Activated T-helper 17 cell treated with anti-CD3 and anti-CD28 coated beads, Interleukin-2, amount 50 U/mL, for 72 hours (primary cell): ENCODE data around the gene NCOA3. TPM values are rescaled to one million over a fixed set of nuclear protein-coding genes. Genes with fewer than 3 reads are reported as not detected.
A peak's percentile ranks its signal among the peaks of the same experiment; 100 is the strongest.
"Not testable (repeated sequence)": the region's sequence is repeated elsewhere in the genome, so short reads cannot be mapped to it uniquely, and the experiment has no call there.

Experiments used
- ATAC-seq: fragments of 150-1000 bp; cut with Tn5 transposase; replicated peaks from 2 replicates; pipeline ENCODE4 v1.10.0; 2021; ENCODE audit warnings: mild to moderate bottlenecking, moderate library complexity
- H3K27ac Mint-ChIP-seq: one replicate; pipeline ENCODE4 v1.8.0; 2022; ENCODE audit warnings: mixed read lengths
- H3K27me3 Mint-ChIP-seq: one replicate; pipeline ENCODE4 v1.8.0; 2022; ENCODE audit warnings: mixed read lengths
- H3K36me3 Mint-ChIP-seq: one replicate; pipeline ENCODE4 v1.8.0; 2022; ENCODE audit warnings: low read depth, mild to moderate bottlenecking, mixed read lengths
- H3K4me1 Mint-ChIP-seq: one replicate; pipeline ENCODE4 v1.8.0; 2022; ENCODE audit warnings: mixed read lengths
- H3K4me3 Mint-ChIP-seq: one replicate; pipeline ENCODE4 v1.8.0; 2022; ENCODE audit warnings: mild to moderate bottlenecking, mixed read lengths
- H3K9me3 Mint-ChIP-seq: one replicate; pipeline ENCODE4 v1.8.0; 2022; ENCODE audit warnings: mixed read lengths
- total RNA-seq, 2 donors: library from RNA; stranded (reverse); gene quantifications; one replicate each; pipeline ENCODE4 v1.2.3, GENCODE V29; 2022

NCOA3 gene
- total RNA-seq, 2 donors from 2014 or later = 55.4 to 64.2 TPM

- Mint-ChIP-seq H3K36me3 (peaks cover 8% of the 10 kb centered on the region), H3K9me3 (no peaks in the 10 kb centered on the region), H3K27ac (no peak overlapping the region), H3K27me3 (no peaks in the 10 kb centered on the region), H3K4me3 (no peak overlapping the region), H3K4me1 (peaks cover 15% of the 10 kb centered on the region)
- no peak for ATAC-seq
Measured at GRCh38 chr20:47484303-47484702, 17.4 kb upstream of the NCOA3 start.

DNA sequence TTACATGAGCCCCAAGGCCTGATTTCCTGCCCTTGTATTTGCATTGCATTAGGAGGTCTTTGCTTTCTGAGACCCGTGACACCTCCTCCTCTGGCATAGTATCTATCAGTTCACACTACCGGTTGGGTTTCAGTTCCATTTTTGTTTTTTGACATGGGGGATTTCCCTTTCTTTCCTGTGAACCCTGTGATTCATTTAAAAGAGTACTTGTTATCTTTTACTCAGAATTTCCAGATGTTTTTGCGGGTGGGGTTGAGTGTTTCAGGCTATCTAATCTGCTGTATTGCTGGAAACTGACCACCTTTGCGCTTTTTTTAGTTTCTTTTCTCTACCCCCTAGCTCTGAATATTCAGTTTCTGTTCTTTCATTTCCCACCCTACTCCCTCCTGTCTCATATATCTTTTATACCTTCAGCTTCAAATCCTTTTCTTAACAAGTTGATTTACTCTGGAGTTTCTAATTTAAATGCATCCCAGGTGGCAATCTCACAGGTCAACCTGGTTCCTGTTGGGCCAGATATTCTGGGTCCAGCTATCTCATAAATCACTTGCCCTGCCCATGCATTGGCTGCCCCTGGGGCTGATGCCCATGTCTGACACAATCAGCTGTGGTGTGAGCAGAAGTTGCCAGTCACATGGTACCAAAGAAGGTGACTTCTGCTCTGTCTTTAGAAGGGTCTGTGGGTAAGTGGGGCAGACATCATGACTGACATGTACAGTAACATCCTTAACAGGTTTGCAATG lies 14.3 kb upstream of the NCOA3 start:
- Mint-ChIP-seq H3K9me3 (no peaks in the 10 kb centered on the region), H3K27ac (peak overlapping the region; percentile 90), H3K4me3 (peak overlapping the region; percentile 65), H3K27me3 (no peaks in the 10 kb centered on the region), H3K4me1 (peaks cover 15% of the 10 kb centered on the region), H3K36me3 (peaks cover 8% of the 10 kb centered on the region)
- peak; percentile 85 for ATAC-seq

DNA sequence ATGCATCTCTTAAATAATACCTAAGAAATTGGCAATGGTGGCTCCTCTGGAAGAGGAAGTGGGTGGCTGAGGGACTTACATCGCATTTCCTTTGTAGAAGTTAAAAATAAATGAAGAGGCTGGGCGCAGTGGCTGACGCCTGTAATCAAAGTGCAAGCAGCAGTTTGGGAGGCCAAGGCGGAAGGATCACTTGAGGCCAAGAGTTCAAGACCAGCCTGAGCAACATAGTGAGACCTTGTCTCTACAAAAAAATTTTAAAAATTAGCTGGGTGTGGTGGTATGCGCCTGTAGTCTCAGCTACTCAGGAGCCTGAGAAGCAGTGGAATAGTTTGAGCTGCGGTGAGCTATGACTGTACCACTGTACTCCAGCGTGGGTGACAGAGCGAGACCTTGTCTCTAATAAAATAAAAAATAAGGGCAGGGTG lies 12.2 kb upstream of the NCOA3 start:
- H3K36me3 Mint-ChIP-seq = peaks cover 8% of the 10 kb centered on the region
- H3K4me3 Mint-ChIP-seq = peak overlapping the region; percentile 65
- ATAC-seq = peak; percentile 10
- H3K27ac Mint-ChIP-seq = peak overlapping the region; percentile 90
- H3K9me3 Mint-ChIP-seq = no peaks in the 10 kb centered on the region
- peaks cover 23% of the 10 kb centered on the region for H3K4me1 Mint-ChIP-seq
- no peaks in the 10 kb centered on the region for H3K27me3 Mint-ChIP-seq

- ATAC-seq = no peak
- no peaks in the 10 kb centered on the region for H3K27me3 Mint-ChIP-seq
- H3K9me3 Mint-ChIP-seq = no peaks in the 10 kb centered on the region
- peaks cover 8% of the 10 kb centered on the region for H3K36me3 Mint-ChIP-seq
- no peak overlapping the region for H3K27ac Mint-ChIP-seq
- no peak overlapping the region for H3K4me3 Mint-ChIP-seq
- peaks cover 22% of the 10 kb centered on the region for H3K4me1 Mint-ChIP-seq
Measured at GRCh38 chr20:47490795-47491194, 10.9 kb upstream of the NCOA3 start.

DNA sequence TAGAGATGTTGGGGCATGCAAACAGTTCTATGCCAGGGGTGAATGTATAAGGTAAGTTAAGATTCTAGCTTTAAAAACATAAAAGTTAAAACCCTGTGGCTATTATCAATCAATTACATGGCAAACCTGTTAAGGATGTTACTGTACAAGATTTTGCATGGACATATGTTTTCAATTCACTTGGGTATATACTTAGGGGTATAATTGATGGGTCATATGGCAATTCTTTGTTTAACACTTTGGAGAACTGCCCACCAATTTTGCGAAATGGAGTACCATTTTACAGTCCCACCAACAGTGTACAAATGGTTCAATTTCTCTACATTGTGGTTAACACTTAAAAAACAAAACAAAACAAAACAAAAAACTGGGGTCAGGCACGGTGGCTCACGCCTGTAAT lies 9.4 kb upstream of the NCOA3 start:
- no peak overlapping the region for H3K27ac Mint-ChIP-seq
- H3K27me3 Mint-ChIP-seq = no peaks in the 10 kb centered on the region
- H3K36me3 Mint-ChIP-seq = peaks cover 4% of the 10 kb centered on the region
- ATAC-seq = no peak
- peaks cover 20% of the 10 kb centered on the region for H3K4me1 Mint-ChIP-seq
- no peaks in the 10 kb centered on the region for H3K9me3 Mint-ChIP-seq
- peak overlapping the region; percentile 81 for H3K4me3 Mint-ChIP-seq

GRCh38 chr20:47493175-47493962 lies 8.3 kb upstream of the NCOA3 start:
- Mint-ChIP-seq H3K4me1 (peaks cover 24% of the 10 kb centered on the region), H3K4me3 (peak overlapping the region; percentile 81)

DNA sequence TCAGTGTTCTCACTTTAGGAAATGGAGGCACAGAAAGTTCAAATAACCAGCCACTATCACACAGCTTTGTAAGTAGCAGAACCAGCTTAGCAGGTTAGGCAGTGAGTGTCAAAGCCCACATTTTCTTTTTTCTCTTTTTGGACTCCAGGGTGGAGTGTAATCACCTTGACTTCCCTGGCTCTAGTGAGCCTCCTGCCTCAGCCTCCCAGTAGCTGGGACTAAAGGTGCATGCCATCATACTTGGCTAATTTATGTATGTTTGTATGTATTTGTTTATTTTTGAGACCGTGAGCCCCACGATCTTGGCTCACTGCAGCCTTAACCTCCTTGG lies 7.8 kb upstream of the NCOA3 start:
- Mint-ChIP-seq H3K4me3 (peak overlapping the region; percentile 81), H3K4me1 (peaks cover 22% of the 10 kb centered on the region), H3K27me3 (no peaks in the 10 kb centered on the region), H3K36me3 (no peaks in the 10 kb centered on the region), H3K9me3 (no peaks in the 10 kb centered on the region), H3K27ac (no peak overlapping the region)
- ATAC-seq = no peak

More at GRCh38 chr20:47493175-47493962, 8.3 kb upstream of the NCOA3 start:
- Mint-ChIP-seq H3K9me3 (no peaks in the 10 kb centered on the region), H3K27ac (peak overlapping the region; percentile 90), H3K36me3 (no peaks in the 10 kb centered on the region), H3K27me3 (no peaks in the 10 kb centered on the region)
- ATAC-seq = peak; percentile 44

DNA sequence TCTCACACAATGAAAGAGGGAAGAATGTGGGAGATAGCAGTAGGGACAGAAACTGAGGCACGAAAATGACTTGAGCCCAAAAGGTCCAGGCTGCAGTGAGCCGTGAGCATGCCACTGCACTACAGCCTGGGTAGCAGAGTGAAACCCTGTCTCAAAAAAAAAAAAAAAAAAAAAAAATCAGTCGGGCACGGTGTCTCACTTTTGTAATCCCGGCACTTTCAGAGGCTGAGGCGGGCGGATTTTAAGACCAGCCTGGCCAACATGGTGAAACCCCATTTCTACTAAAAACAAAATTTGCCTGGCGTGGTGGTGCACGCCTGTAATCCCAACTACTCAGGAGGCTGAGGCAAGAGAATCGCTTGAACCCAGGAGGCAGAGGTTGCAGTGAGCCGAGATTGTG lies 7.1 kb upstream of the NCOA3 start:
- H3K27ac Mint-ChIP-seq, H3K27me3 Mint-ChIP-seq, H3K9me3 Mint-ChIP-seq, H3K36me3 Mint-ChIP-seq: not testable (repeated sequence)
- H3K4me3 Mint-ChIP-seq = peak overlapping the region; percentile 81
- ATAC-seq = peak; percentile 34
- peaks cover 22% of the 10 kb centered on the region for H3K4me1 Mint-ChIP-seq

GRCh38 chr20:47496118-47496517 lies 5.6 kb upstream of the NCOA3 start:
- peaks cover 32% of the 10 kb centered on the region for H3K4me1 Mint-ChIP-seq

GRCh38 chr20:47498606-47499005 lies 3.1 kb upstream of the NCOA3 start:
- H3K36me3 Mint-ChIP-seq = peaks cover 20% of the 10 kb centered on the region
- no peaks in the 10 kb centered on the region for H3K27me3 Mint-ChIP-seq
- peak overlapping the region; percentile 71 for H3K27ac Mint-ChIP-seq
- ATAC-seq = no peak
- H3K9me3 Mint-ChIP-seq = no peaks in the 10 kb centered on the region
- H3K4me3 Mint-ChIP-seq = peak overlapping the region; percentile 67
- H3K4me1 Mint-ChIP-seq = peaks cover 32% of the 10 kb centered on the region

More at GRCh38 chr20:47496118-47496517, 5.6 kb upstream of the NCOA3 start:
- no peak for ATAC-seq
- Mint-ChIP-seq H3K4me3 (peak overlapping the region; percentile 1), H3K27me3 (no peaks in the 10 kb centered on the region), H3K9me3 (no peaks in the 10 kb centered on the region), H3K27ac (no peak overlapping the region), H3K36me3 (no peaks in the 10 kb centered on the region)

- Mint-ChIP-seq H3K4me1 (peaks cover 34% of the 10 kb centered on the region), H3K27ac (peak overlapping the region; percentile 71)
Measured at GRCh38 chr20:47499053-47499452, 2.6 kb upstream of the NCOA3 start.

DNA sequence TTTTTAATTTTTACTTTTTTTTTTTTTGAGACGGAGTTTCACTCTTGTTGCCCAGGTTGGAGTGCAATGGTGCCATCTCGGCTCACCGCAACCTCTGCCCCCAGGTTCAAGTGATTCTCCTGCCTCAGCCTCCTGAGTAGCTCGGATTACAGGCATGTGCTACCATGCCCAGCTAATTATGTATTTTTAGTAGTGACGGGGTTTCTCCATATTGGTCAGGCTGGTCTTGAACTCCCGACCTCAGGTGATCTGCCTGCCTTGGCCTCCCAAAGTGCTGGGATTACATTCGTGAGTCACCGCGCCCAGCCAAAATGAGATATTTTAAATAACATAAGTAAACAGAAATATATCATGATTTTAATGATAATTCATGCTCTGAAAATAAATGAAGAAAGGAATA lies 1.6 kb upstream of the NCOA3 start:
- H3K27me3 Mint-ChIP-seq, H3K9me3 Mint-ChIP-seq, ATAC-seq: not testable (repeated sequence)
- H3K36me3 Mint-ChIP-seq = peaks cover 30% of the 10 kb centered on the region
- H3K27ac Mint-ChIP-seq = peak overlapping the region; percentile 97
- peaks cover 34% of the 10 kb centered on the region for H3K4me1 Mint-ChIP-seq
- peak overlapping the region; percentile 94 for H3K4me3 Mint-ChIP-seq

More at GRCh38 chr20:47499053-47499452, 2.6 kb upstream of the NCOA3 start:
- Mint-ChIP-seq H3K4me3 (peak overlapping the region; percentile 67), H3K36me3 (peaks cover 24% of the 10 kb centered on the region), H3K9me3 (no peaks in the 10 kb centered on the region), H3K27me3 (no peaks in the 10 kb centered on the region)
- no peak for ATAC-seq

DNA sequence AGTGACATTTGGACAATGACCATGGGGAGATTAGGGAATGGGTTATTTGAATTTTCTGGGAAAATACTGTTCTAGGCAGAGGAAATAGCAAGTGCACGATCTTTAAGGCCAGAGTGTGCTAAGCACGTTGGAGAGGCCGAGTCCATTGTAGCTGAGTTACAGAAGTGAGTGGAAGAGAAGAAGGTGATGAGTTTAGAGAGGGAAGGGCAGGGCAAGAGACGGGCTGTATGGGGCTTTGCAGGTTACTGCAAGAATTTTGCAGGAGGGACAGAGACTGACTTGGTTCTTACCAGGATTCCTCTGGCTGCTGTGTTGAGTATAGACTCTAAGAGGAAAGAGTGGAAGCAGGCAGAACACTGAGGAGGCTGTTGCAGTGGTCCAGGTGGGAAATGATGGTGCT lies 1.1 kb upstream of the NCOA3 start:
- Mint-ChIP-seq H3K4me3 (peak overlapping the region; percentile 94), H3K4me1 (peaks cover 29% of the 10 kb centered on the region), H3K9me3 (no peaks in the 10 kb centered on the region), H3K36me3 (peaks cover 30% of the 10 kb centered on the region), H3K27ac (peak overlapping the region; percentile 97), H3K27me3 (no peaks in the 10 kb centered on the region)
- ATAC-seq = no peak

- Mint-ChIP-seq H3K4me1 (peaks cover 30% of the 10 kb centered on the region), H3K4me3 (peak overlapping the region; percentile 94), H3K27me3 (no peaks in the 10 kb centered on the region), H3K36me3 (peaks cover 30% of the 10 kb centered on the region), H3K9me3 (no peaks in the 10 kb centered on the region), H3K27ac (peak overlapping the region; percentile 97)
- ATAC-seq = no peak
Measured at GRCh38 chr20:47501116-47501481, 588 bp upstream of the NCOA3 start.
